T-helper 9 cell (primary cell): ENCODE measurements around the gene FAM107B.

ENCODE experiments used
- DNase-seq: peaks from one replicate; pipeline ENCODE4 v3.0.0-alpha.2; 2020

The FAM107B gene

GRCh38 chr10:14527134-14527844 is 247.4 kb downstream of the FAM107B start:
- DNase-seq = no peak

GRCh38 chr10:14526326-14526725 is 248.4 kb downstream of the FAM107B start:
- no peak for DNase-seq

- DNase-seq = no peak
Observed at GRCh38 chr10:14524691-14525324, 249.9 kb downstream of the FAM107B start.

- DNase-seq = no peak
Observed at GRCh38 chr10:14523286-14523685, 251.4 kb downstream of the FAM107B start.

- no peak for DNase-seq
Observed at GRCh38 chr10:14519785-14520184, 254.9 kb downstream of the FAM107B start.

GRCh38 chr10:14518149-14518548 is 256.5 kb downstream of the FAM107B start:
- no peak for DNase-seq

- no peak for DNase-seq
Observed at GRCh38 chr10:14513123-14513522, 261.6 kb downstream of the FAM107B start.

- no peak for DNase-seq
Observed at GRCh38 chr10:14510346-14510745, 264.4 kb downstream of the FAM107B start.

- no peak for DNase-seq
Observed at GRCh38 chr10:14508725-14509124, 266.0 kb downstream of the FAM107B start.

- DNase-seq = no peak
Observed at GRCh38 chr10:14507781-14508180, 266.9 kb downstream of the FAM107B start.

GRCh38 chr10:14507176-14507575 is 267.5 kb downstream of the FAM107B start:
- DNase-seq = peak; percentile 48

GRCh38 chr10:14502431-14502830 is 272.3 kb downstream of the FAM107B start:
- DNase-seq = no peak

GRCh38 chr10:14500172-14500765 is 274.4 kb downstream of the FAM107B start:
- DNase-seq = no peak

GRCh38 chr10:14499601-14499904 is 275.1 kb downstream of the FAM107B start:
- no peak for DNase-seq

- DNase-seq = no peak
Observed at GRCh38 chr10:14498326-14498725, 276.4 kb downstream of the FAM107B start.

GRCh38 chr10:14491811-14492210 is 282.9 kb downstream of the FAM107B start:
- DNase-seq = no peak

GRCh38 chr10:14489522-14490177 is 285.0 kb downstream of the FAM107B start:
- DNase-seq = no peak

- DNase-seq = no peak
Observed at GRCh38 chr10:14487488-14487883, 287.2 kb downstream of the FAM107B start.

- DNase-seq = no peak
Observed at GRCh38 chr10:14486777-14487487, 287.8 kb downstream of the FAM107B start.

GRCh38 chr10:14485986-14486385 is 288.7 kb downstream of the FAM107B start:
- DNase-seq = no peak

GRCh38 chr10:14483417-14483816 is 291.3 kb downstream of the FAM107B start:
- DNase-seq = no peak

- DNase-seq = no peak
Observed at GRCh38 chr10:14481752-14482151, 292.9 kb downstream of the FAM107B start.

- no peak for DNase-seq
Observed at GRCh38 chr10:14481014-14481413, 293.7 kb downstream of the FAM107B start.
